ENCODE results near the gene RPS2. TPM values are rescaled to one million over a fixed set of nuclear protein-coding genes. Genes with fewer than 3 reads are reported as not detected.

The RPS2 gene
- total RNA-seq, 1 experiment from 2014 or later = 4,395 TPM

DNA sequence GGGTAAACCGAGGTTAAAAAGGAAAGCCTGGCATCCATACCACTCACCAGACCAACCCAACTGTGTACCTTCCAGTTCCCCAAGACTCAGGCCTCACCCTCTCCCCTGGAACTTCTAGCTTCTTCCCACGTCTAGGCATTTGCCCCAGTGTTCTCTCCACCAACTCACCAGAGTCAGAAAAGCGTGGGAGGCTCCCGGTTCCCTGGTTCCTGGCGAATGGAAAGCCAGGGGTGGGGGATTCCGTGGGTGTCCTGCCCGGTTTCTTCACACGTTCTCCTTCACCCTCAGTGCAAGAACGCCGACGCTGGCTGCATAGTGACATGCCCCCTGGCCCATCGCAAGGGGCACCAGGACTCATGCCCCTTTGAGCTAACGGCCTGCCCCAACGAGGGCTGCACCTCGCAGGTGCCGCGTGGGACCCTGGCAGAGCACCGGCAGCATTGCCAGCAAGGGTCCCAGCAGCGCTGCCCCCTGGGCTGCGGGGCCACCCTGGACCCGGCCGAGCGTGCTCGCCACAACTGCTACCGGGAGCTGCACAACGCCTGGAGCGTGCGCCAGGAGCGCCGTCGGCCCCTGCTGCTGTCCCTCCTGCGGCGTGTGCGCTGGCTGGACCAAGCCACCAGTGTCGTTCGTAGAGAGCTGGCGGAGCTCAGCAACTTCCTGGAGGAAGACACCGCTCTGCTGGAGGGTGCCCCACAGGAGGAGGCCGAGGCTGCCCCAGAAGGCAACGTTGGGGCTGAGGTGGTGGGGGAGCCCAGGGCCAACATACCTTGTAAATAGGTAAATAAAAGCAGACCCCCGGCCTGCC is 3.7 kb upstream of the RPS2 start:
- CTCF ChIA-PET = interaction anchor here (0.6 to 2.5 kb wide), 3 partner anchors 35 to 172 kb away, joined by 3 to 6 read pairs (median 4); no protein-coding TSS in a partner anchor
- H3K27ac Mint-ChIP-seq = no peak overlapping the region
- DNase-seq (ENCODE audit: low spot score) (no peak), ATAC-seq (no peak)
- no peak for TF ChIP-seq ZNF512 (CRISPR knock-in tag; IDR thresholded peaks at IDR 0.05; ENCODE audit: borderline replicate concordance)
- TF ChIP-seq, protein P1, sequence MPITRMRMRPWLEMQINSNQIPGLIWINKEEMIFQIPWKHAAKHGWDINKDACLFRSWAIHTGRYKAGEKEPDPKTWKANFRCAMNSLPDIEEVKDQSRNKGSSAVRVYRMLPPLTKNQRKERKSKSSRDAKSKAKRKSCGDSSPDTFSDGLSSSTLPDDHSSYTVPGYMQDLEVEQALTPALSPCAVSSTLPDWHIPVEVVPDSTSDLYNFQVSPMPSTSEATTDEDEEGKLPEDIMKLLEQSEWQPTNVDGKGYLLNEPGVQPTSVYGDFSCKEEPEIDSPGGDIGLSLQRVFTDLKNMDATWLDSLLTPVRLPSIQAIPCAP (CRISPR knock-in tag; IDR thresholded peaks at IDR 0.05) = no peak
- TF ChIP-seq FOXP4 (CRISPR knock-in tag; IDR thresholded peaks at IDR 0.05) = no peak
- TF ChIP-seq, protein P2, sequence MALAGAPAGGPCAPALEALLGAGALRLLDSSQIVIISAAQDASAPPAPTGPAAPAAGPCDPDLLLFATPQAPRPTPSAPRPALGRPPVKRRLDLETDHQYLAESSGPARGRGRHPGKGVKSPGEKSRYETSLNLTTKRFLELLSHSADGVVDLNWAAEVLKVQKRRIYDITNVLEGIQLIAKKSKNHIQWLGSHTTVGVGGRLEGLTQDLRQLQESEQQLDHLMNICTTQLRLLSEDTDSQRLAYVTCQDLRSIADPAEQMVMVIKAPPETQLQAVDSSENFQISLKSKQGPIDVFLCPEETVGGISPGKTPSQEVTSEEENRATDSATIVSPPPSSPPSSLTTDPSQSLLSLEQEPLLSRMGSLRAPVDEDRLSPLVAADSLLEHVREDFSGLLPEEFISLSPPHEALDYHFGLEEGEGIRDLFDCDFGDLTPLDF (CRISPR knock-in tag; IDR thresholded peaks at IDR 0.05) = no peak
- TF ChIP-seq RORB (CRISPR knock-in tag; IDR thresholded peaks at IDR 0.05) = no peak
- TF ChIP-seq TP53 (CRISPR knock-in tag; IDR thresholded peaks at IDR 0.05) = no peak
- no peak for TF ChIP-seq ZNF263 (CRISPR knock-in tag; IDR thresholded peaks at IDR 0.05; ENCODE audit: low read depth)
- TF ChIP-seq, protein P3, sequence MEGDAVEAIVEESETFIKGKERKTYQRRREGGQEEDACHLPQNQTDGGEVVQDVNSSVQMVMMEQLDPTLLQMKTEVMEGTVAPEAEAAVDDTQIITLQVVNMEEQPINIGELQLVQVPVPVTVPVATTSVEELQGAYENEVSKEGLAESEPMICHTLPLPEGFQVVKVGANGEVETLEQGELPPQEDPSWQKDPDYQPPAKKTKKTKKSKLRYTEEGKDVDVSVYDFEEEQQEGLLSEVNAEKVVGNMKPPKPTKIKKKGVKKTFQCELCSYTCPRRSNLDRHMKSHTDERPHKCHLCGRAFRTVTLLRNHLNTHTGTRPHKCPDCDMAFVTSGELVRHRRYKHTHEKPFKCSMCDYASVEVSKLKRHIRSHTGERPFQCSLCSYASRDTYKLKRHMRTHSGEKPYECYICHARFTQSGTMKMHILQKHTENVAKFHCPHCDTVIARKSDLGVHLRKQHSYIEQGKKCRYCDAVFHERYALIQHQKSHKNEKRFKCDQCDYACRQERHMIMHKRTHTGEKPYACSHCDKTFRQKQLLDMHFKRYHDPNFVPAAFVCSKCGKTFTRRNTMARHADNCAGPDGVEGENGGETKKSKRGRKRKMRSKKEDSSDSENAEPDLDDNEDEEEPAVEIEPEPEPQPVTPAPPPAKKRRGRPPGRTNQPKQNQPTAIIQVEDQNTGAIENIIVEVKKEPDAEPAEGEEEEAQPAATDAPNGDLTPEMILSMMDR (IDR thresholded peaks at IDR 0.05) = no peak
- no peak for TF ChIP-seq ZNF423 (CRISPR knock-in tag; IDR thresholded peaks at IDR 0.05)
- TF ChIP-seq JUN (CRISPR knock-in tag; IDR thresholded peaks at IDR 0.05) = no peak
- TF ChIP-seq PREB (CRISPR knock-in tag; IDR thresholded peaks at IDR 0.05; ENCODE audit: borderline replicate concordance) = no peak
- TF ChIP-seq SOX15 (CRISPR knock-in tag; IDR thresholded peaks at IDR 0.05) = no peak
- TF ChIP-seq ATF1 (CRISPR knock-in tag; IDR thresholded peaks at IDR 0.05) = no peak
- no peak for TF ChIP-seq TEAD4 (CRISPR knock-in tag; IDR thresholded peaks at IDR 0.05)
- TF ChIP-seq, protein P4, sequence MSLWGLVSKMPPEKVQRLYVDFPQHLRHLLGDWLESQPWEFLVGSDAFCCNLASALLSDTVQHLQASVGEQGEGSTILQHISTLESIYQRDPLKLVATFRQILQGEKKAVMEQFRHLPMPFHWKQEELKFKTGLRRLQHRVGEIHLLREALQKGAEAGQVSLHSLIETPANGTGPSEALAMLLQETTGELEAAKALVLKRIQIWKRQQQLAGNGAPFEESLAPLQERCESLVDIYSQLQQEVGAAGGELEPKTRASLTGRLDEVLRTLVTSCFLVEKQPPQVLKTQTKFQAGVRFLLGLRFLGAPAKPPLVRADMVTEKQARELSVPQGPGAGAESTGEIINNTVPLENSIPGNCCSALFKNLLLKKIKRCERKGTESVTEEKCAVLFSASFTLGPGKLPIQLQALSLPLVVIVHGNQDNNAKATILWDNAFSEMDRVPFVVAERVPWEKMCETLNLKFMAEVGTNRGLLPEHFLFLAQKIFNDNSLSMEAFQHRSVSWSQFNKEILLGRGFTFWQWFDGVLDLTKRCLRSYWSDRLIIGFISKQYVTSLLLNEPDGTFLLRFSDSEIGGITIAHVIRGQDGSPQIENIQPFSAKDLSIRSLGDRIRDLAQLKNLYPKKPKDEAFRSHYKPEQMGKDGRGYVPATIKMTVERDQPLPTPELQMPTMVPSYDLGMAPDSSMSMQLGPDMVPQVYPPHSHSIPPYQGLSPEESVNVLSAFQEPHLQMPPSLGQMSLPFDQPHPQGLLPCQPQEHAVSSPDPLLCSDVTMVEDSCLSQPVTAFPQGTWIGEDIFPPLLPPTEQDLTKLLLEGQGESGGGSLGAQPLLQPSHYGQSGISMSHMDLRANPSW (CRISPR knock-in tag; conservative IDR thresholded peaks at IDR 0.05; ENCODE audit: low read depth) = no peak
- TF ChIP-seq SP1 (CRISPR knock-in tag; conservative IDR thresholded peaks at IDR 0.05) = no peak
- POLR2A ChIA-PET = no interaction called here
- H3K4me3 Mint-ChIP-seq = no peak overlapping the region
- H3K27me3 Mint-ChIP-seq (ENCODE audit: low read depth) = no peaks in the 10 kb centered on the region
- H3K4me1 Mint-ChIP-seq = peaks cover 25% of the 10 kb centered on the region
- no peaks in the 10 kb centered on the region for H3K9me3 Mint-ChIP-seq
- peaks cover 12% of the 10 kb centered on the region for H3K36me3 Mint-ChIP-seq
